ENCODE results near the gene SLC10A1. TPM values are rescaled to one million over a fixed set of nuclear protein-coding genes. Genes with fewer than 3 reads are reported as not detected.

SLC10A1 gene
- total RNA-seq, 1 experiment from 2014 or later = not detected

- ChIA-PET POLR2A (ENCODE audit: unreplicated experiment) (no interaction called here), CTCF (interaction anchor here (1.7 kb wide), 1 partner anchor 215 kb away, joined by 4 read pairs; no protein-coding TSS in a partner anchor)
- no peak overlapping the region for H3K4me2 ChIP-seq (ENCODE audit: low read length)
- no peaks in the 10 kb centered on the region for H3K9me3 ChIP-seq (ENCODE audit: low read length)
- no peak overlapping the region for H2AFZ ChIP-seq (ENCODE audit: low read length)
- ATAC-seq (no peak), DNase-seq (peak; percentile 24)
- no peaks in the 10 kb centered on the region for H3K4me1 ChIP-seq (ENCODE audit: insufficient read depth, low read length)
- H3F3A ChIP-seq (ENCODE audit: low read length, unreplicated experiment) = no peaks in the 10 kb centered on the region
- H3K79me2 ChIP-seq (ENCODE audit: low read length) = no peaks in the 10 kb centered on the region
- no peak overlapping the region for H3K27ac ChIP-seq (ENCODE audit: low read length)
- no peak overlapping the region for H3K9ac ChIP-seq (ENCODE audit: low read length)
- no peaks in the 10 kb centered on the region for H3K36me3 ChIP-seq (ENCODE audit: low read depth, low read length)
- BruUV-seq (replicated peaks) = no TSS peak
- H3K9me2 ChIP-seq (replicated peaks; ENCODE audit: low read length) = no peaks in the 10 kb centered on the region
- TF ChIP-seq EZH2phosphoT487 (IDR thresholded peaks at IDR 0.05; ENCODE audit: borderline replicate concordance, low read length) (no peak), CTCF (conservative IDR thresholded peaks at IDR 0.05; ENCODE audit: low read depth, low read length) (peak; percentile 26)
- no peaks in the 10 kb centered on the region for H4K20me1 ChIP-seq (ENCODE audit: low read length)
- peaks cover 58% of the 10 kb centered on the region for H3K27me3 ChIP-seq (ENCODE audit: low read length)
- no peak overlapping the region for H3K4me3 ChIP-seq (ENCODE audit: low read length)
- intact Hi-C loops (cut with micrococcal nuclease) = no loop called here
Measured at GRCh38 chr14:69812711-69813110, 15.7 kb upstream of the SLC10A1 start.

GRCh38 chr14:69811868-69812252 is 14.8 kb upstream of the SLC10A1 start:
- no peak for TF ChIP-seq EZH2 (IDR thresholded peaks at IDR 0.05; ENCODE audit: low read length, unreplicated experiment)
- TF ChIP-seq EZH2phosphoT487 (IDR thresholded peaks at IDR 0.05; ENCODE audit: borderline replicate concordance, low read length) = no peak
- no peak for TF ChIP-seq CTCF (conservative IDR thresholded peaks at IDR 0.05; ENCODE audit: low read depth, low read length)
- DNase-seq (no peak), ATAC-seq (no peak)
- no TSS peak for BruUV-seq (replicated peaks)
- ChIA-PET POLR2A (ENCODE audit: unreplicated experiment) (no interaction called here), CTCF (no interaction called here)
- Histone ChIP-seq H3K4me2 (ENCODE audit: low read length) (no peak overlapping the region), H3K4me1 (ENCODE audit: insufficient read depth, low read length) (no peaks in the 10 kb centered on the region), H3K36me3 (ENCODE audit: low read depth, low read length) (no peaks in the 10 kb centered on the region), H3K27me3 (ENCODE audit: low read length) (peaks cover 53% of the 10 kb centered on the region), H3K4me3 (ENCODE audit: low read length) (no peak overlapping the region), H2AFZ (ENCODE audit: low read length) (no peak overlapping the region), H3F3A (ENCODE audit: low read length, unreplicated experiment) (no peaks in the 10 kb centered on the region), H3K9ac (ENCODE audit: low read length) (no peak overlapping the region), H3K79me2 (ENCODE audit: low read length) (no peaks in the 10 kb centered on the region), H4K20me1 (ENCODE audit: low read length) (no peaks in the 10 kb centered on the region), H3K9me2 (replicated peaks; ENCODE audit: low read length) (no peaks in the 10 kb centered on the region), H3K9me3 (ENCODE audit: low read length) (no peaks in the 10 kb centered on the region), H3K27ac (ENCODE audit: low read length) (no peak overlapping the region)
- intact Hi-C loops (cut with micrococcal nuclease) = no loop called here

DNA sequence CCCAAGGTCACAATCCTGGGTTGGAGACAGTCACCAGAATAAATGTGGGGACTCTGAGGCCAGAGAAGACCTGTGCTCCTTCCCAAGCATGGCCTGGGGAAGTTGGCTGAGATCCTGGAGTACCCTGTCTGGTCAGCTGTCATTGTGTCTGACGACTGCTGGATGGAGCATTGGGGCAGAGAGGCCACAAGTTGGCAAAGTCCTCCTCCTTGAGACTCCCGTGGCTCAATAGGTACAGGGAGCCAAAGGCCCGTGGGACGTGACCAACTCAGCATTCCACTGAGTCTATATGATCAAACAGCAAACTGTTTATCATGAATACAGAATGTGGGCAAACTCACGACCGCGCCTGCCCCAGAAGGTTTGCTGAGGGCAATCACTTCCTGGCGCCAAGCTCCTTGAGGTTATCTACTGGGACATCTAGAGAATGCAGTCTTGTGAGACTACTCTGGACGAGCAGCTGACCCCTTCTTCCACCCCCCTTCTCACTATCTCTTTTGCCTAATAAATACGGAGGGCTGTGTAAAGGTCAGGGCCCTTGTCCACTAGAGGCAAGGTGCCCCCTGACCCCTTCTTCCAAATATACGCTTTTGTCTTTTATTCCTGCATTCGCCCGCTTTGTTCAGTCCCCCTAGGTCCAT is 14.3 kb upstream of the SLC10A1 start:
- Histone ChIP-seq H2AFZ (ENCODE audit: low read length) (no peak overlapping the region), H3K4me3 (ENCODE audit: low read length) (no peak overlapping the region), H3K79me2 (ENCODE audit: low read length) (no peaks in the 10 kb centered on the region), H3K9ac (ENCODE audit: low read length) (no peak overlapping the region), H3K4me1 (ENCODE audit: insufficient read depth, low read length) (no peaks in the 10 kb centered on the region), H3F3A (ENCODE audit: low read length, unreplicated experiment) (no peaks in the 10 kb centered on the region), H3K36me3 (ENCODE audit: low read depth, low read length) (no peaks in the 10 kb centered on the region), H3K27me3 (ENCODE audit: low read length) (peaks cover 48% of the 10 kb centered on the region), H4K20me1 (ENCODE audit: low read length) (no peaks in the 10 kb centered on the region), H3K27ac (ENCODE audit: low read length) (no peak overlapping the region), H3K9me2 (replicated peaks; ENCODE audit: low read length) (no peaks in the 10 kb centered on the region), H3K9me3 (ENCODE audit: low read length) (no peaks in the 10 kb centered on the region), H3K4me2 (ENCODE audit: low read length) (no peak overlapping the region)
- intact Hi-C loops (cut with micrococcal nuclease) = no loop called here
- DNase-seq (no peak), ATAC-seq (no peak)
- POLR2A ChIA-PET (ENCODE audit: unreplicated experiment) = no interaction called here
- no peak for TF ChIP-seq CTCF (conservative IDR thresholded peaks at IDR 0.05; ENCODE audit: low read depth, low read length)
- no peak for TF ChIP-seq EZH2phosphoT487 (IDR thresholded peaks at IDR 0.05; ENCODE audit: borderline replicate concordance, low read length)
- no peak for TF ChIP-seq EZH2 (IDR thresholded peaks at IDR 0.05; ENCODE audit: low read length, unreplicated experiment)
- no TSS peak for BruUV-seq (replicated peaks)
- CTCF ChIA-PET = interaction anchor here (0.7 kb wide), 1 partner anchor 217 kb away, joined by 4 read pairs; no protein-coding TSS in a partner anchor
